ENCODE data around the gene SRP72. TPM values are rescaled to one million over a fixed set of nuclear protein-coding genes. Genes with fewer than 3 reads are reported as not detected.

The SRP72 gene
- total RNA-seq, 2 donors from 2014 or later: 74.4 to 79.6 TPM

- no peak overlapping the region for H3K27ac ChIP-seq
- TF ChIP-seq CTCF (IDR thresholded peaks at IDR 0.05): no peak
- DNase-seq: no peak
These were observed 63.8 kb downstream of the SRP72 start for GRCh38 chr4:56531149-56531770.

GRCh38 chr4:56531823-56532222, 64.4 kb downstream of the SRP72 start:
- no peaks in the 10 kb centered on the region for H3K4me1 ChIP-seq
- no peak overlapping the region for H3K9ac ChIP-seq (ENCODE audit: low read depth in 2 of 2, low read length in 2 of 2)
- no peak overlapping the region for H3K4me3 ChIP-seq
- H3K27me3 ChIP-seq: peaks cover 3% of the 10 kb centered on the region
- H3K27ac ChIP-seq: no peak overlapping the region
- intact Hi-C loops (cut with DNase I): no loop called here
- no peaks in the 10 kb centered on the region for H3K36me3 ChIP-seq
- H3K9me3 ChIP-seq: no peaks in the 10 kb centered on the region
- no peak for TF ChIP-seq CTCF (IDR thresholded peaks at IDR 0.05)
- DNase-seq: no peak

More at GRCh38 chr4:56531149-56531770, 63.8 kb downstream of the SRP72 start:
- Histone ChIP-seq H3K36me3 (no peaks in the 10 kb centered on the region), H3K9ac (ENCODE audit: low read depth in 2 of 2, low read length in 2 of 2) (peak overlapping the region in 1 of 2 donors; percentile 49), H3K27me3 (peaks cover 3% of the 10 kb centered on the region), H3K4me1 (no peaks in the 10 kb centered on the region), H3K4me3 (peak overlapping the region; percentile 47), H3K9me3 (no peaks in the 10 kb centered on the region)
- intact Hi-C loops (cut with DNase I): no loop called here

- Histone ChIP-seq H3K36me3 (no peaks in the 10 kb centered on the region), H3K9ac (ENCODE audit: low read depth in 2 of 2, low read length in 2 of 2) (no peak overlapping the region), H3K27me3 (peaks cover 3% of the 10 kb centered on the region), H3K4me3 (no peak overlapping the region), H3K9me3 (no peaks in the 10 kb centered on the region), H3K4me1 (no peaks in the 10 kb centered on the region), H3K27ac (no peak overlapping the region)
- no peak for DNase-seq
- intact Hi-C loops (cut with DNase I): no loop called here
- TF ChIP-seq CTCF (IDR thresholded peaks at IDR 0.05): no peak
These were observed 64.8 kb downstream of the SRP72 start for GRCh38 chr4:56532239-56532638.

- no peak for TF ChIP-seq CTCF (IDR thresholded peaks at IDR 0.05)
- Histone ChIP-seq H3K9ac (ENCODE audit: low read depth in 2 of 2, low read length in 2 of 2) (no peak overlapping the region), H3K4me3 (no peak overlapping the region), H3K36me3 (no peaks in the 10 kb centered on the region), H3K27me3 (peaks cover 3% of the 10 kb centered on the region), H3K9me3 (no peaks in the 10 kb centered on the region), H3K27ac (no peak overlapping the region), H3K4me1 (no peaks in the 10 kb centered on the region)
- intact Hi-C loops (cut with DNase I): no loop called here
- DNase-seq: no peak
These were observed 68.5 kb downstream of the SRP72 start for GRCh38 chr4:56535915-56536314.

GRCh38 chr4:56537147-56537546, 69.7 kb downstream of the SRP72 start:
- Histone ChIP-seq H3K36me3 (no peaks in the 10 kb centered on the region), H3K9ac (ENCODE audit: low read depth in 2 of 2, low read length in 2 of 2) (no peak overlapping the region), H3K27me3 (peaks cover 3% of the 10 kb centered on the region), H3K27ac (no peak overlapping the region), H3K4me1 (no peaks in the 10 kb centered on the region), H3K9me3 (no peaks in the 10 kb centered on the region), H3K4me3 (no peak overlapping the region)
- no peak for DNase-seq
- intact Hi-C loops (cut with DNase I): no loop called here
- TF ChIP-seq CTCF (IDR thresholded peaks at IDR 0.05): no peak

All from colonic mucosa (tissue), 4 donors.